Smooth muscle cell (in vitro differentiated cells): ENCODE data around the gene GIMAP8. TPM values are rescaled to one million over a fixed set of nuclear protein-coding genes. Genes with fewer than 3 reads are reported as not detected.

Experiments
- DNase-seq: peaks from one replicate; lab custom pipeline; 2025; ENCODE audit not compliant: unreplicated experiment; lab: John Stamatoyannopoulos, UW
- H2AFZ ChIP-seq: fragments of 200-600 bp; sonication (generic); 2 replicates; pipeline ENCODE4 v1.6.0; 2016; ENCODE audit warnings: antibody characterized with exemption, low read depth, mild to moderate bottlenecking
- H3F3A ChIP-seq: fragments of 200-600 bp; sonication (generic); 2 replicates; pipeline ENCODE4 v1.6.0; 2017; ENCODE audit warnings: antibody characterized with exemption, low read depth
- H3K27ac ChIP-seq: fragments of 200-600 bp; sonication (generic); 2 replicates; pipeline ENCODE4 v1.5.1; 2016; ENCODE audit warnings: low read depth, mild to moderate bottlenecking
- H3K27me3 ChIP-seq: fragments of 200-600 bp; sonication (generic); 2 replicates; pipeline ENCODE4 v1.6.1; 2016; ENCODE audit warnings: low read depth, mild to moderate bottlenecking
- H3K36me3 ChIP-seq: fragments of 200-600 bp; sonication (generic); 2 replicates; pipeline ENCODE4 v1.5.1; 2016; ENCODE audit warnings: low read depth
- H3K4me1 ChIP-seq: fragments of 200-600 bp; sonication (generic); 2 replicates; pipeline ENCODE4 v1.5.1; 2016; ENCODE audit warnings: low read depth
- H3K4me2 ChIP-seq: fragments of 200-600 bp; sonication (generic); 2 replicates; pipeline ENCODE4 v1.6.0; 2016; ENCODE audit warnings: mild to moderate bottlenecking
- H3K4me3 ChIP-seq: fragments of 200-600 bp; sonication (generic); 2 replicates; pipeline ENCODE4 v1.5.1; 2016; ENCODE audit warnings: mild to moderate bottlenecking
- H3K79me2 ChIP-seq: fragments of 200-600 bp; sonication (generic); 2 replicates; pipeline ENCODE4 v1.6.0; 2016; ENCODE audit warnings: low read depth, mild to moderate bottlenecking
- H3K9ac ChIP-seq: fragments of 200-600 bp; sonication (generic); 2 replicates; pipeline ENCODE4 v1.6.0; 2016; ENCODE audit warnings: low read depth
- H3K9me3 ChIP-seq: fragments of 200-600 bp; sonication (generic); replicated peaks from 2 replicates; pipeline ENCODE4 v1.5.1; 2016; ENCODE audit warnings: low read depth
- H4K20me1 ChIP-seq: fragments of 200-600 bp; sonication (generic); 2 replicates; pipeline ENCODE4 v1.6.0; 2016; ENCODE audit warnings: low read depth
- WGBS: methylation state at CpG from one replicate; pipeline ENCODE4 v1.1.7; 2016; ENCODE audit warnings: low lambda C conversion rate; 5-methylcytosine and 5-hydroxymethylcytosine counted together
- polyA plus RNA-seq: library from polyadenylated mRNA; unstranded; fragments of >200 nt; fragmentation: Nextera tagmentation; extraction: Ambion mirVana; gene quantifications from 2 replicates; pipeline ENCODE4 v1.2.1, GENCODE V29; 2016
- total RNA-seq: library from RNA; depleted of rRNA; stranded (reverse); fragments of >200 nt; gene quantifications from 2 replicates; pipeline ENCODE4 v1.2.3, GENCODE V29; 2014
- TF ChIP-seq, protein P1 (sequence below): fragments of 200-600 bp; sonication (generic); IDR thresholded peaks from 2 replicates; pipeline ENCODE4 v1.5.1; 2017; ENCODE audit warnings: borderline replicate concordance, mild to moderate bottlenecking, antibody characterized with exemption; ENCODE audit not compliant: insufficient read depth, poor library complexity, severe bottlenecking

GIMAP8 gene
- total and polyA plus RNA-seq, 2 experiments from 2014 or later, result not detected

GRCh38 chr7:150441524-150441923 lies 8.9 kb upstream of the GIMAP8 start:
- no peaks in the 10 kb centered on the region for H3K27me3 ChIP-seq
- H3K4me1 ChIP-seq, result no peaks in the 10 kb centered on the region
- H3K9me3 ChIP-seq, result peaks cover 5% of the 10 kb centered on the region
- H3K79me2 ChIP-seq, result no peaks in the 10 kb centered on the region
- no peak overlapping the region for H3K27ac ChIP-seq
- no peak overlapping the region for H3K9ac ChIP-seq
- DNase-seq, result no peak
- H2AFZ ChIP-seq, result no peak overlapping the region
- H3F3A ChIP-seq, result no peaks in the 10 kb centered on the region
- no peak overlapping the region for H3K4me3 ChIP-seq
- H3K4me2 ChIP-seq, result no peak overlapping the region
- H3K36me3 ChIP-seq, result no peaks in the 10 kb centered on the region
- TF ChIP-seq, protein P1, sequence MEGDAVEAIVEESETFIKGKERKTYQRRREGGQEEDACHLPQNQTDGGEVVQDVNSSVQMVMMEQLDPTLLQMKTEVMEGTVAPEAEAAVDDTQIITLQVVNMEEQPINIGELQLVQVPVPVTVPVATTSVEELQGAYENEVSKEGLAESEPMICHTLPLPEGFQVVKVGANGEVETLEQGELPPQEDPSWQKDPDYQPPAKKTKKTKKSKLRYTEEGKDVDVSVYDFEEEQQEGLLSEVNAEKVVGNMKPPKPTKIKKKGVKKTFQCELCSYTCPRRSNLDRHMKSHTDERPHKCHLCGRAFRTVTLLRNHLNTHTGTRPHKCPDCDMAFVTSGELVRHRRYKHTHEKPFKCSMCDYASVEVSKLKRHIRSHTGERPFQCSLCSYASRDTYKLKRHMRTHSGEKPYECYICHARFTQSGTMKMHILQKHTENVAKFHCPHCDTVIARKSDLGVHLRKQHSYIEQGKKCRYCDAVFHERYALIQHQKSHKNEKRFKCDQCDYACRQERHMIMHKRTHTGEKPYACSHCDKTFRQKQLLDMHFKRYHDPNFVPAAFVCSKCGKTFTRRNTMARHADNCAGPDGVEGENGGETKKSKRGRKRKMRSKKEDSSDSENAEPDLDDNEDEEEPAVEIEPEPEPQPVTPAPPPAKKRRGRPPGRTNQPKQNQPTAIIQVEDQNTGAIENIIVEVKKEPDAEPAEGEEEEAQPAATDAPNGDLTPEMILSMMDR, result no peak
- H4K20me1 ChIP-seq, result no peaks in the 10 kb centered on the region

DNA sequence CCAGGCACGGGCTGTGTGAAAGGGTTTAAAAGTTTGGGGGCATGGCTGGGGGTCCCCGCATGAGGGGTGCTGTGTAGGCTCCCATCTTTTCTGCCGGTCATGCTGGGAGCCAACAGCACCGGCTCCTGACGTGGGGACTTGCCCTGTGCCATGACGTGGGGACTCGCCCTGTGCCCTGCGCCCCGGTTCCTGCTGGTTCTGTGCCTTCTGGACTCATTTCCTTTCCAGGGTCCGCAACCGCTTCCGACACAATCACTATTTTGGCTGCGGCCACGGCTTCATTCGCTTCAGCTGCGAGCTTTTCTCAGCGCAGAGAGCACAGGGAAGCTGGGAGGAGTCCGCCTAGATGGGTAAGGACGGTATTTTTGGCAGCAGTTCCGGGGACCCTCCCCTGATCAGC lies 7.6 kb upstream of the GIMAP8 start:
- H3K4me2 ChIP-seq, result no peak overlapping the region
- no peak for DNase-seq
- no peaks in the 10 kb centered on the region for H4K20me1 ChIP-seq
- 96% methylated on average over 20 of the region's 20 CpGs for WGBS
- H3F3A ChIP-seq, result no peaks in the 10 kb centered on the region
- H3K27ac ChIP-seq, result no peak overlapping the region
- no peak overlapping the region for H3K4me3 ChIP-seq
- TF ChIP-seq, protein P1, result no peak
- H2AFZ ChIP-seq, result no peak overlapping the region
- no peaks in the 10 kb centered on the region for H3K79me2 ChIP-seq
- no peak overlapping the region for H3K9ac ChIP-seq
- H3K4me1 ChIP-seq, result no peaks in the 10 kb centered on the region
- H3K9me3 ChIP-seq, result peaks cover 5% of the 10 kb centered on the region
- H3K27me3 ChIP-seq, result no peaks in the 10 kb centered on the region
- no peaks in the 10 kb centered on the region for H3K36me3 ChIP-seq

DNA sequence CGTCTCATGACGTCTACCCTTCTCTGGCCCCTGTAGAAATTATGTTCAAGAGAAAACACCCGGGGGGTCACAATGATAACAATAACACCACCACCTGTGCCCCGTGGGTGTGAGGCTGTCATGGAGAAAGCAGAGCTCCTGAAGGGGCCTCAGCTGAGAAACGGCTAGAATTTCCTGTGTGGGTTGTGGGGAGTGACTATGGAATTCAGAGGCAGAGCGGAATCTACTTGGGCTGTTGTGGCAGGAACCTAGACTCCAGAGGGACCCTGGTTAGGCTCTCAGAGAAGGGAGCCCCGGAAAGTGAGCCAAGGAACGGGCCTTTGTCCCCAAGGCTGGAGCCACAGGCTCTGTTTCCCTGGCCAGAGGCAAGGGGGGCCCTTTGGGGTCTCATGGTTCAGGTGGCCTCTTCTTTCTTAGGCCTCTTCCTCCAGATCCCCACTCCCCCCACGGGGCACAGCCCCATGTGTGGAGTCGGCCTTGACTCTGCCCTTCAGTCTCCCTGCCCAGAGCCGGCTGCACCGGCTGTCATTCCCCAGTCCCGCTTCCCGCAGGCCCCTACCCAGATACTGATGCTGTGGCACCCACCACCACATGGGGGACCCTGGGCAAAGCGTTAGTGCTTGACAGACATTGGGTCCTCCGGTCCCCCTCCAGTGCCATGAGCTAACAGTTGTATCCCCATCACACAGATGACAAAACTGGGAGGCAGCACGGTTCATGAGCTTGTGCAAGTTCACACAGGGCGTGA lies 6.5 kb upstream of the GIMAP8 start:
- no peaks in the 10 kb centered on the region for H3K79me2 ChIP-seq
- no peaks in the 10 kb centered on the region for H3K36me3 ChIP-seq
- no peak overlapping the region for H3K4me2 ChIP-seq
- H3K9me3 ChIP-seq, result peaks cover 5% of the 10 kb centered on the region
- TF ChIP-seq, protein P1, result no peak
- H3K4me3 ChIP-seq, result no peak overlapping the region
- no peaks in the 10 kb centered on the region for H3K27me3 ChIP-seq
- no peaks in the 10 kb centered on the region for H3K4me1 ChIP-seq
- H3F3A ChIP-seq, result no peaks in the 10 kb centered on the region
- DNase-seq, result no peak
- H3K27ac ChIP-seq, result no peak overlapping the region
- no peak overlapping the region for H2AFZ ChIP-seq
- no peak overlapping the region for H3K9ac ChIP-seq
- 88% methylated on average over 18 of the region's 18 CpGs for WGBS
- H4K20me1 ChIP-seq, result no peaks in the 10 kb centered on the region
